Activated naive CD4-positive, alpha-beta T cell treated with Interleukin-2 at 50 U/mL for 16 hours (primary cell): ENCODE measurements around the gene NOLC1.

Source experiments
- DNase-seq: peaks from one replicate; pipeline ENCODE4 v3.0.0-alpha.2; 2020

The NOLC1 gene

DNA sequence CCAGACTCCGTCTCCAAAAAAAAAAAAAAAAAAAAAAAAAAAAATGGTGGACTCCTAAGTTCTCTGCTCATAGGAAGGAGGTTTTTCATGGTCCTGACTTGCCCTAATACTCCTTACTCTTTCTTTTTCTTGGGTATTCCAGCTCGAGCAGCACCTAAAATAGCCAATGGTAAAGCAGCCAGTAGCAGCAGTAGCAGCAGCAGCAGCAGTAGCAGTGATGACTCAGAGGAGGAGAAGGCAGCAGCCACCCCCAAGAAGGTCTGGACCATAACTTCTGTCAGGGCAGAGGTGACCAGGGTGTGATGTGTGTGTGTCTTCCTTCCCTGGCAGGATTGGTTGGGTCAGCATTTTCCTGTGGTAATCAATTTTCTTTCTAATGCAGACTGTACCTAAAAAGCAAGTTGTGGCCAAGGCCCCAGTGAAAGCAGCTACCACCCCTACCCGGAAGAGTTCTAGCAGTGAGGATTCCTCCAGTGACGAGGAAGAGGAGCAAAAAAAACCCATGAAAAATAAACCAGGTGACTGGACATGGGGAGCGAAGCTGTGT is 6.9 kb downstream of the NOLC1 start:
- DNase-seq, result no peak

DNA sequence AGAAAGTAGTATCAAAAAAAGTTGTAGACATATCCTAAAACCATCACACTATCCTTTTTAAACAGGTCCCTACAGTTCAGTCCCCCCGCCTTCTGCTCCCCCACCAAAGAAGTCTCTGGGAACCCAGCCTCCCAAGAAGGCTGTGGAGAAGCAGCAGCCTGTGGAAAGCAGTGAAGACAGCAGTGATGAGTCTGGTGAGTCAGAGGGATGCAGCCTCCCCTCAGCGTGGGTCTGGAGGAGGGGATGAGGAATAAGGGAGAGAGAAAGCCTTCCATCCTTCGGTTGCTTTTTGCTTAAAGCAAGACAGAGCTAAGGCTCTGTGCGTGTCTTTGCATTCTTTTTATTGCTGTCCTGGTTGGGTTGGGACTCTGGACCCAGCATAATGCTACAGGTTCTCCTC is 7.6 kb downstream of the NOLC1 start:
- no peak for DNase-seq

DNA sequence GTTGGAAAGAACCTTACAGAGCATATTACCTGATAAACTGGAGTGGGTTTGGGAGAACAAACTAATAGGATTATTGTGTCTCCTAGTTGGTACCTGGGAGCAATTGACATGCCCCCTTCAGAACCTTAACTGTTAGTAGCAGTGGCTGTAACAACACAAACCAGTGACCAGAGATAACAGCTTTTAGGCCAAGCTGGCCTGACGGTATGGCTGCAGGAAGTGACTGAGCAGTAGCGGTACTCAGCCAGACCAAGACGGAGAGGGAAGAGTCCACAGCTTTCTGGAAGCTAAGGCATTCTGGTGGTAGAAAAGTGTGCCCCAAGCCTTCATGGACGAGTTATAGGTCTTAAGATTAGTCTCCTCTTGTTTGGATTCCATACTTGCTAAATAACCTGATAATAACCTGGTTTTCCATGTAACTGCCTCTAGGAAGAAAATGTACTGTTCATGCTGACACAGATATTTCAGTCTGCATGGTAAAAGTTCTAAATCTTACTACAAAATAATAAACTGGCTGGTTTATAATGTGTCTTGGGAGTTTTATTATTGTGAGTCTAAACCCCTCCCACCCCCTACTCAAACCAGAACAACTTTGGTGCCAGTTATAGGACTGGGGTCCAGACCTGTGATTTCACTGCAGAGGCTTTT is 11.3 kb downstream of the NOLC1 start:
- no peak for DNase-seq

DNA sequence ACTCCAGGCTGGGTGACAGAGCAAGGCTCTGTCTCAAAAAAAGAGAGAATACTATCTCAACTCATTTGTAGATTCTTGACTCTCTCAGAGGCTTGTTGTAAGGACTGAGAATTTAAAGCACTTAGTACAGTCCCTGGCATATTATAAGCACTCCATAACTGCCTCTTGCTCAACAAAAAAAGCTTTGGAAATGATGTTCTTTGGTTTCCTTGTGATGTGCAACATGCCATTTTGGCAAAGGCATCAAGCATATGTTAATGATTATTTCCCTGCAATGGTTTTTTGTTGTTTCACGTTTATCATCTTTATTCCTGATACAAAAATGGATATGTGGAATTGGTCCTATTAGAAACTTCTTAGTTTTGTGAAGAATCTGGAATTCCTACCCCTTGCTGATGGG is 15.7 kb downstream of the NOLC1 start:
- DNase-seq, result no peak

DNA sequence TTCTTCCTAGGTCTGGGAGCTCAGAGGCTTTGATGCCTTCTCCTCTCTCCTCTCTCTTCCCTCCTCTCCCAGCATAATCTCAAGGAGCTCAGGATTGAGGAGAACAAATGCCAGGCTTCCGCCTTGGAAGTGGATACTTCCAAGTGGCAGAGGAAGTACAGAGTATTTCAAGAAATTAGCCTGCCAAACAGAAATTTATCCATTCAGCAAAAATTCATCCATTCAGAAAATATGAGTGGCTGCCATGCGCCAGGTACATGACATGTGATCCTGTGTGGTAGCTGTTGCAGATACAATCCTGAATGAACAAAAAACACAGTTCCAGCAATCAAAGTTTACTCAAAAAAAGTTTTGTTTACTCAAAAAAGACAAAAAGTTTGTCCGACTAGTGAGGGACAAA is 18.4 kb downstream of the NOLC1 start:
- DNase-seq, result no peak

DNA sequence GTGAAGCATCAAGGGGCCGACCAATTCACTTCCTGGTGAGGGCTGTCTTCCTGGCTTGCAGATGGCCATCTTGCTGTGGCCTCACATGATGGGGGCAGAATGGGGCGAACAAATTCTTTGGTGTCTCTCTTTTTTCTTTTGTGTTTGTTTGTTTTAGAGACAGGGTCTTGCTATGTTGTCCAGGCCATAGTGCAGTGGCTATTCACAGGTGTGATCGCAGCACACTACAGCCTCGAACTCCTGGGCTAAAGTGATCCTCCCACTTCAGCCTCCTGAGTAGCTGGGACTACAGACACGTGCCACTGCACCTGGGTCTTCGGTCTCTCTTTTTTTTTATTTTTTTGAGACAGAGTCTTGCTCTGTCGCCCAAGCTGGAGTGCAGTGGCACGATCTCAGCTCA is 20.1 kb downstream of the NOLC1 start:
- DNase-seq, result no peak

DNA sequence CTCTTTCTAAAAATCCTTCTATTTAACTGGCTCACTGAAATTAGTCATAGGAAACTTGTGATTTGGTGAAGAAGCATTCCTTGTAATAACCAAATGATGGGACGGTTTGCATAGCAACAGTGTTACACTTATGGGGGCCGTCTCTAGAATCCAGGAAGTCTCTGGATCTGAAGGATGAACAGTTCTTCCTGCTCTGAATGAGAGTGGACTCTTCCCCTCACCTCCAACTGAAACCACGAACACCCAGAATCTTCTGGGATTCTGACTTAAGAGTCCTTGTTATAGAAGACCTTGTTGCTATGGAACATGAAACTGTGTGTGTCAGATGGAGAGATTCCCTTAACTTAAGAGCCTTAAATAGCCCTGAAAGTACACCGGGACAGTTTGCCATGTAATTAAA is 23.2 kb downstream of the NOLC1 start:
- DNase-seq, result no peak

DNA sequence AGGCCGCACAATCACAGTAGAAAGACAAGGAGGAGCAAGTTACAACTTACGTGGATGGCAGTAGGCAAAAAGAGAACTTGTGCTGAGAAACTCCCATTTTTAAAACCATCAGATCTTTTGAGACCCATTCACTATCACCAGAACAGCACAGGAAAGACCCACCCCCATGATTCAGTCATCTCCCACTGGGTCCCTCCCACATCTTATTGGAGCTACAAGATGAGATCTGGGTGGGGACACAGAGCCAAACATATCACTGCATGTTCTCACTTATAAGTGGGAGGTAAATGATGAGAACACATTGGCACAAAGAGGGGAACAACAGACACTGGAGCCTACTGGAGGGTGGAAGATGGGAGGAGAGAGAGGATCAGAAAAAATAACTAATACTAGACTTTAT is 32.4 kb downstream of the NOLC1 start:
- no peak for DNase-seq

DNA sequence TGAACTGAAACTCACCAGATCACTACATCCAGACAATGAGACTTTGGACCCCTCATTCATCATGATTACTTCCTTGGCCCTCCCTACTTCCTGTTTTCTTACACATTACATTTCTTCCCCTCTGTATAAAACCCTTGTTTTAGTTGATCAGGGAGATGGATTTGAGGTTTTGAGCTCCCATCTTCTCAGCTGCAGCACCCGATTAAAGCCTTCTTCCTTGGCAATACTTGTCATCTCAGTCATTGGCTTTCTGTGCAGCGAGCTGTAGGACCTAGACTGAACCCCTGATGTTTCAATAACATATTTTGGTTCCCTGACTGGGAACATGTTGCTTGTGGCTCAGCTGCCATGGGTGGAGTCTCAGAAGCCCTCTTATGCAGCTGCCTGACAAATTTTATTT is 33.1 kb downstream of the NOLC1 start:
- no peak for DNase-seq

DNA sequence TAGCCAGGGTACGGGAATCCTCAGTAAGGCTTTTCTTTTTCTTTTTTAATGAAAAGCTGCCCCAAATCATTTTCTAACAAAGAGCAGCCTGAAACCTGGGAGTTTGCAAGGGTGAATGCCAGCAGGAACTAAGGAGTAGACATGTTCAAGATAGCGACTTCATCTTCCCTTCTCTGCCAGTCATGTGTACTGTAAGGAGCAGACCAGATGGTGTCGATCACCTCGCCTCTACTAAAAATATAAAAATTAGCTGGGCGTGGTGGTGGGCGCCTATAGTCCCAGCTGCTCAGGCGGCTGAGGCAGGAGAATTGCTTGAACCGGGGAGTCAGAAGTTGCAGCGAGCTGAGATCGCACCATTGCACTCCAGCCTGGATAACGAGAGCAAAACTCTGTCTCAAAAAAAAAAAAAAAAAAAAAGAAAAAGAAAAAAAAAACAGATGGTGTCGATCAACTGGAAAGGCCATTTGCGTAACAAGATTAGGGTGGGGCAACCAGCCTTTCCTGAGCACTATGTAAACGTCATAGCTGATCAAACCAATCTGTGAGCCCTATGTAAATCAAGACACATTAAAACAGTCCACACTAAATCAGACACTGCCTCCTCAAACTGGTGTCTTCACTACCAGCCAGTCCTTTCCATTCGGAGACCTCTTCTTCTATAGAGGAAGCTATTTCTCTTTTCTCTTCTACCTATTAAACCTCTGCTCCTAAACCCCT is 33.8 kb downstream of the NOLC1 start:
- no peak for DNase-seq

DNA sequence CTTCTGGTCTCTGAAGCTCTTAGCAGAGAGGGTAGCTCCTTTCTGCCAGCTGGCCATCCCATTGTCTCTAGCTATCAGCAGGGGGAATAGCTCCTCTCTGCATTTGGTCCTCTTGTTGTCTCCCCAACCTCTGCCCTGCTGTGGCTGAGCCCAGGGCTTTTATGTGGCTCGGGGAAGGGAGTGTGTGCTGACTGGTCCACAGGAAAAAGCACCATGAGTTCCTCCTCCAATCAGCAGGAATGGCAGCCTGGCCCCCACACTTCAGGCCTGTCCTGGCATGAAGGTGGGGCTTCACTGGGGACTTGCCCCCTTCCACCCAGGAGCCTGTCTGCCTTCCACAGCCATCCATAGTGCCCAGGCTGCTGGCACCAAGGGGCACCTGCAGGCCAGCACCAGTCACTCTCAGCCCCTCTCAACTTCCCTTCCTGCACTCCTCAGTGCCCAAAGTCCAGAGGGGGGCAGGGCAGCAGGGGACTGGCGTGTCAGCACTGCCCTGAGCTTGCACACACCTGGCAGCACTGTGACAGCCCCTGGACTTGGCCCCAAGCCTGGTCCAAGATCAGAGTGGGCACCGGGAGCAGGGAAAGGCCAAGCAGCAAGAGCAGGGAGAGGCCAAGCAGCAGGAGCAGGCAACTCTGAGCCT is 36.2 kb downstream of the NOLC1 start:
- DNase-seq, result no peak

DNA sequence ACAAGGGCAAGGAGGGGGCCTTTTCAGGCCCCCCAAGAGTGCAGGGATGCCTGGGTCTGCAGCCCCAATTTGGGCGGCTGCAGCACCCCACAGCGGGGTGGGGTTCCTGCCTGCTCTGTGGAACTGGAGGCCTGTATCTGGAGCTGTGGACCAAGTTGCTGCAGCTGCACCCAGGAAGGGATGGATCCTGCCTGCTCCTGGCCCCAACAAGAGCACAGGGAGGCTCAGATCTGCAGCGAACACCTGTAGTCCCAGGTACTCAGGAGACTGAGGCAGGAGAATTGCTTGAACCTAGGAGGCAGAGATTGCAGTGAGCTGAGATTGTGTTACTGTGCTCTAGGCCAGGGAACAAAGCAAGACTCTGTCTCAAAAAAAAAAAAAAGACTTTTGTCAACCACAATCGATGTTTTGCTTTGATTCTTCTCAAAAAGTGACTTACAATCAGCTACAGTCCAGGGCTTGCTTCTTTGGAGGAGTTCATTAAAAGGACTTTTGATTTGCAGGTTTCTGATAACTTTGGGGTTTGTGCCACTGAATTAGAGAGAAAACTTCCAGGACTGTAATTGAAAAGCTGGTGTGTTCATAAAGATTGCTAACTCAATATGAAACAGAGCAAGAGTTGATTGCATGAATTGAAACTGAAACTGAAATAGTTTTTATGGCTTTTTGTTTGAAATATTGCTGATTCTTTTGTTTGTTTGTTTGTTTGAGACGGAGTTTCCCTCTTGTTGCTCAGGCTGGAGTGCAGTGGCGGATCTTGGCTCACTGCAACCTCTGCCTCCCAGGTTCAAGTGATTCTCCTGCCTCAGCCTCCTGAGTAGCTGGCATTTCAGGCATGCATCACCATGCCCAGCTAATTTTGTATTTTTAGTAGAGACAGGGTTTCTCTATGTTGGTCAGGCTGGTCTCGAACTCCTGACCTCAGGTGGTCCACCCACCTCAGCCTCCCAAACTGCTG is 37.0 kb downstream of the NOLC1 start:
- DNase-seq, result peak; percentile 25

DNA sequence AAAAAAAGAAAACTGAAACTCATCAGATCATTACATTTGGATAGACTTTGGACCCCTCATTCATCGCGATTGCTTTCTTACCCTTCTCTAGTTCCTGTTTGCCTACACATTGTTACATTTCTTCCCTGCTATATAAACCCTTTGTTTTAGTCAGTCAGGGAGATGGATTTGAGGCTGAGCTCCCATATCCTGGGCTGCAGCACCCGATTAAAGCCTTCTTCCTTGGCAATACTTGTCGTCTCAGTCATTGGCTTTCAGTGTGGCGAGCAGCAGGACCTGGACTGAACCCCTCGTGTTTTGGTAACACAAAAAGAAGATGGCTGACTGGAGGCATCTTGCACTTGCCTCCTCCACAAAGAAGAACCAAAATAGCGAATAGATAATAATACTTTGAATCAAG is 39.8 kb downstream of the NOLC1 start:
- no peak for DNase-seq

DNA sequence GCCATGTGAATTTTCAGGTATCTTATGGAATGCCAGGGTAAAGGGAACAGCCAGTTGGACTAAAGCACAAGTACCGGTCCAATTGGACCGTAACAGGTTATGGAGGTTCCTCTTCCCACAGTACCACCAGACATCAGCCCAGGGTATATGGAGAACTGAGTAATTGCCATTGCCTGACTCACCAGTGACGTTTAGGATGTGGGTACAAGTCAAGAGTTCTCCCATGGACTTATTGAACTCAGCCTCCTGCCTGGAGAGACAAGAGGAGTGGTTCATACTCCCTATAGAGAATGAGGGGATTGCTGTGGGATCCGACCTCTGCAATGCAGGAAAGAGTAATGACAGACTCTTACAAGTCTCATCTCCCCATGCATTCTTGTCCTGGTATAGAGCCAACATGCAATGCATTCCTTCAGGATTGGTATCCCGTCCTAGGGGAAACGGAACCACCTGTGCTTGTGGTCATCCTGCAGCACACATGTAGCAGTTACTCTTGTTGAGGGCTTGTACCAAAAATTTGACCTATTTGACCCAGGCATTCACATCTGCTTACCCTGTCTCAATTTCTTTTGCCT is 43.2 kb downstream of the NOLC1 start:
- DNase-seq, result no peak

DNA sequence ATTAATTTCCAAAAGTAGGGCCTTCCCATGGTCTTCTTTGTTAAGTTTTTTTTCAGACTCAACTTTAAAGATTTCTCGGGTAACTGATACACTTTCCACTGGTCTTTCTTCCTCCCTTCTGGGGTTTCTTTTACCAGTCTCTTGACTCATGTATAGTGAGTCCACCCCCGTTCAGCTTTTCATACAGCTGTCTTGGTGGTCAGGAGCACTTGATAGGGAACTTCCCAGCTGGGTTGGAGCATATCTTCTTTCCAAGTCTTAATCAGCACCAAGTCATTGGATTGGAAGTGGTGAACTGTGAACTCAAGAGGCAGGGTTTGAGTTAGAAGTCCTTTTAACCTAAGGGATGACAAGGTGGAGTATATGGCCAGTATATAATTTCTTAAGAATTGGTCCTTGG is 44.7 kb downstream of the NOLC1 start:
- no peak for DNase-seq

DNA sequence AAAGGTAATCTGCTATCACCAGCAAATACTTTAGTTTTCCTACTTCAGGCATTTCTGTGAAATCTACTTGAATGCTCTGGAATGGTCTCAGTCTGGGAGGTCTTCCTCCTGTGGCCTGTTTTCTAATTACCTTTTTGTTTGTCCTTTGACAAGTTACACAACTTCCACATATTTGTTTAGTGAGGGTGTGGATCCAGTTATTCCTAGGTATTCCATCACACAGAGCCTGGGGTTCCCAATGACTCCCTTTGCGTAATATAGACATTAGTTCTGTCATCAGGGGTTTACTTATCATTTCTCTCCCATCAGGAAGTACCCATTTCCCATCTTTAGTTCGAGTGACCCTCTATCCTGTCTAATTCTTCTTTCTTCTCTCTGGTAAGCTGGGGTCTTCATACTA is 45.8 kb downstream of the NOLC1 start:
- DNase-seq, result no peak

DNA sequence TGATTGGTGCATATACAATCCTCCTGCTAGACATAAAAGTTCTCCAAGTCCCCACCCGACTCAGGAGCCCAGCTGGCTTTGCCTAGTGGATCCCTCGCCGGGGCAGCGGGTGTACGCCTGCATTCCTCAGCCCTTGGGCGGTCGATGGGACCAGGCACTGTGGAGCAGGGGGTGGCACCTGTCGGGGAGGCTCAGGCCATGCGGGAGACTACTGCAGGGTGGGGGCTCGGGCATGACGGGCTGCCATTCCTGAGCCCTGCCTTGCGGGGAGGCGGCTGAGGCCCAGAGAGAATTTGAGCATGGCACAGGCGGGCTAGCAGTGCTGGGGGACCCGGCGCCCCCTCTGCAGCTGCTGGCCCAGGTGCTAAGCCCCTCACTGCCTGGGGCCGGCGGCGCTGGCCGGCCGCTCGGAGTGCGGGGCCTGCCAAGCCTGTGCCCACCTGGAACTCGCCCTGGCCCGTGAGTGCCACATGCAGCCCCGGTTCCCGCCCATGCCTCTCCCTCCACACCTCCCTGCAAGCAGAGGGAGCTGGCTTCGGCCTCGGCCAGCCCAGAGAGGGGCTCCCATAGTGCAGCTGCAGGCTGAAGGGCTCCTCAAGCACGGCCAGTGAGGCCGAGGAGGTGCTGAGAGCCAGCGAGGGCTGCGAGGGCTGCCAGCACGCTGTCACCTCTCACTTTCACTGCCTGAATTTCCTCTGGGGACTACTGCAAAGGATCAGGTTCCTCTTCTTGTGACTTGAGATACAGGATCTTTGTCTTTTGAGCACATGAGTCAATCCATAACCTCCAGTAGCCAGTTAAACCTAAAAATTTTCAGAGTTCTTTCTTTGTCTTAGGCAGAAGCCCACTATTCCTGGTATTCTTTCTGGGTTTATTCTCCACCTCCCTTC is 48.8 kb downstream of the NOLC1 start:
- no peak for DNase-seq

DNA sequence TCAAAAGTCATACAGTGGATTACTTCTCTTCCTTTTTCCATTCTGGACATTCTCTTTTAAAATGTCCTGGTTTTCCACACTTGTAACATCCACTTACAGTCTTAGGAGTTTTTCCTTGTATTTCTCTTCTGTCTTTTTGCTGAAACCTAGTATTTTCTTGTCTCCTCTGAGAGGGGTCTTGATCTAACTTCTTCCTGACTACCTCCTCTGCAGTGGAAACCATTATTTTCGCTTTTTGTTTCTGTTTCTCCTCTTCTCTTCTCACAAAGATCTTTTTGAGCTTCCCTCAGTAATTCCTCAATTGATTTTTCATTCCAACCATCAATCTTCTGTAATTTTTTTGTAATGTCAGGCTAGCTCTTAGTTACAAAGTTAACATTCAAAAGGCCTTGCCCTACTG is 50.2 kb downstream of the NOLC1 start:
- DNase-seq, result no peak

DNA sequence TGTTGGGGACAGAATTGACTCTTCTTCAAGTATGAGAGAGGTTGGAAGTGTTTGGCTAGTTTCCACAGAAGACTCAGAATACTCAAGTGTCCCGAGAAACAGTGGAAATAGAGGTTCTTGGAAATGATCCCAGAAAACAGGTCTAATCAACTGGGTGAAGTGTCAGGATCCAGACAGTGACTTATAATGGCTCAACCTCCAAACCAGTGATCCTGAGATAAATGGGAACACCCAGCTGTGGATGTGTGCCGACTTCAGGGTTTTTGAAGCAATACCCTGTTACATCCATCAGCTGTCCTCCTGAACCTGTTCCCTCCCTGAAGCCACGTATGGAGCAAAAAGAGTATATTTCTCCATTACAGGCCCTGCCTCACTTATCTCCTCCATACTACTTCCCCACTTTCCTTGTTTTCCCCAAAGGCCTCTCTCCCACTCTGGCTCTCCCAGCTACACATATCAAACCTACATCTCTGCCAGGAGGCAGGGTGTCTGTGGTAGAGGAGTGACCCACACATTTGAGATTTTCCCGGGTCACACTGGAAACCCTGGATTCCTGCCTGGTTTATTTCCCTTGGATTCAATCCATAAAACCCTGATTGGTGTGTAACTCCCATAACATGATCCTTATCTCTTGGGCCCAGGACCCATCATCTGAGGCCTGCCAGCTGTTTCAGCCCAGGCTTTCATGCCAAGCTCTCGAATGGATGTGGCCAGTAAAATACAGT is 56.3 kb downstream of the NOLC1 start:
- no peak for DNase-seq

DNA sequence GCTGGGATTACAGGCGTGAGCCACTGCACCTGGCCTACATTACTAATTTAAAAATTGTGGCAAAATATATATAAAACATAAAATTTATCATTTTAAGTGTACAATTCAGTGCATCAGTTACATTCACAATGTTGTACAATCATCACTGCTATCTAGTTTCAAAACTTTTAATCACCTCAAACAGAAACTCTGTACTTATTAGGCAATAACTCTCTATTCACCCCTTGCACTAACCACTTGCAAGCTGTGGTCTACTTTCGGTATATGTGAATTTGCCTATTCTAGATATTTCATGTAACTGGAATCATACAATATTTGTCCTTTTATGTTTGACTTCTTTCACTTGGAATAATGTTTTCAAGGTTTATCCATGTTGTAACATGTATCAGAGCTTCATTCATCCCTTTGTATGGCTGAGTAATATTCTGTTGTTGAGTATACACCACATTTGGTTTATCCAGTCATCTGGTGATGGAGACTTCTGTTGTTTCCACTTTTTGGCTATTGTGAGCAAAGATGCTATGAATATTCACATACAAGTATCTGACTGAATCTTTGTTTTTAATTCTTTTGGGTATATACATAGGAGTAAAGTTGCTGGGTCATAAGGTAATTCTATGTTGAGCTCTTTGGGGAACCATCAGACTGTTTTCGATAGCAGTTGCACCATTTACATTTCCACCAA is 59.6 kb downstream of the NOLC1 start:
- no peak for DNase-seq
